H1 (cell line): ENCODE results near the gene HRH2. TPM values are rescaled to one million over a fixed set of nuclear protein-coding genes. Genes with fewer than 3 reads are reported as not detected.

ENCODE experiments used
- CTCF ChIA-PET: fragments of 300-600 bp; sonication (Branson Sonifier 250); formaldehyde crosslinking; loops from one replicate; lab custom pipeline; 2021; ENCODE audit not compliant: partially characterized antibody; lab: Charles Lee
- POLR2A ChIA-PET: fragments of 300-600 bp; sonication (Branson Sonifier 250); formaldehyde crosslinking; loops from one replicate; lab custom pipeline; 2021; ENCODE audit warnings: inconsistent platforms; ENCODE audit not compliant: partially characterized antibody; lab: Charles Lee
- DNase-seq, 2 experiments: peaks; one replicate each; pipeline versions ENCODE4 v3.0.0 to v3.0.0-alpha.2; 2010 to 2022; ENCODE audit warnings: low spot score in 2 of 2, low read depth in 1 of 2, mixed read lengths in 1 of 2
- FAIRE-seq: peaks from 2 replicates; lab custom pipeline; 2011; peaks lifted over from hg19 to GRCh38; lab: Jason Lieb, UNC
- H2AFZ ChIP-seq: 2 replicates; pipeline ENCODE4 v1.8.1; 2012; ENCODE audit warnings: low read length, inconsistent platforms
- H2AK5ac ChIP-seq: 2 replicates; pipeline ENCODE4 v1.6.1; 2013; ENCODE audit warnings: low read depth, low read length
- H2BK120ac ChIP-seq: replicated peaks from 2 replicates; pipeline ENCODE3; 2013; ENCODE audit warnings: low read depth, low read length, inconsistent platforms
- H2BK12ac ChIP-seq: 2 replicates; pipeline ENCODE4 v1.6.1; 2013; ENCODE audit warnings: low read depth, low read length
- H2BK15ac ChIP-seq: 2 replicates; pipeline ENCODE4 v1.6.1; 2013; ENCODE audit warnings: low read length
- H2BK20ac ChIP-seq: 2 replicates; pipeline ENCODE4 v1.6.1; 2013; ENCODE audit warnings: low read length
- H2BK5ac ChIP-seq: 2 replicates; pipeline ENCODE4 v1.6.1; 2013; ENCODE audit warnings: low read depth, low read length
- H3K14ac ChIP-seq: 2 replicates; pipeline ENCODE4 v1.6.1; 2013; ENCODE audit warnings: inconsistent platforms; ENCODE audit not compliant: insufficient read length
- H3K18ac ChIP-seq: 2 replicates; pipeline ENCODE4 v1.6.1; 2013; ENCODE audit warnings: low read length; ENCODE audit errors: extremely low read depth
- H3K23ac ChIP-seq: 2 replicates; pipeline ENCODE4 v1.6.1; 2013; ENCODE audit warnings: inconsistent platforms; ENCODE audit not compliant: insufficient read length
- H3K23me2 ChIP-seq: 2 replicates; pipeline ENCODE4 v1.6.1; 2013; ENCODE audit warnings: low read depth, low read length
- H3K27ac ChIP-seq: 2 replicates; pipeline ENCODE4 v1.6.1; 2011; ENCODE audit warnings: low read depth, low read length, inconsistent platforms
- H3K27me3 ChIP-seq, 4 experiments: replicated peaks in 1 of 4; 1 replicate in 1 of 4; 2 replicates in 3 of 4; pipeline versions ENCODE4 v1.6.1 to v1.8.1; 2011 to 2013; ENCODE audit warnings: low read length in 3 of 4, mild to moderate bottlenecking in 3 of 4, inconsistent platforms in 2 of 4, mixed read lengths in 2 of 4, moderate library complexity in 1 of 4; ENCODE audit not compliant: control insufficient read depth in 3 of 4, insufficient read depth in 3 of 4; ENCODE audit errors: extremely low read depth in 1 of 4
- H3K36me3 ChIP-seq, 4 experiments: 2 replicates each; pipeline versions ENCODE4 v1.6.1 to v1.8.1; 2011 to 2013; ENCODE audit warnings: mild to moderate bottlenecking in 4 of 4, low read length in 3 of 4, moderate library complexity in 2 of 4, control low read depth in 1 of 4, inconsistent platforms in 1 of 4; ENCODE audit not compliant: insufficient read depth in 4 of 4, control insufficient read depth in 2 of 4
- H3K4ac ChIP-seq: replicated peaks from 2 replicates; pipeline ENCODE3; 2013; ENCODE audit warnings: low read length, low read depth, mixed read lengths, inconsistent platforms; ENCODE audit not compliant: insufficient read length
- H3K4me1 ChIP-seq, 4 experiments: replicated peaks in 1 of 4; 1 replicate in 1 of 4; 2 replicates in 3 of 4; pipeline versions ENCODE4 v1.6.1 to v1.8.1; 2011 to 2013; ENCODE audit warnings: low read length in 3 of 4, inconsistent platforms in 2 of 4, mixed read lengths in 1 of 4; ENCODE audit not compliant: insufficient read depth in 4 of 4, control insufficient read depth in 3 of 4
- H3K4me2 ChIP-seq, 2 experiments: 2 replicates each; pipeline versions ENCODE4 v1.6.1 to v1.8.1; 2011 to 2013; ENCODE audit warnings: low read depth in 2 of 2, low read length in 2 of 2, control low read depth in 1 of 2, inconsistent platforms in 1 of 2, mild to moderate bottlenecking in 1 of 2; ENCODE audit not compliant: insufficient read depth in 1 of 2
- H3K4me3 ChIP-seq, 4 experiments: fragments of 200-600, 300-600 bp in 1 of 4; sonication (generic), shearing (Covaris generic), sonication (Bioruptor Twin) in 1 of 4; 2 replicates each; pipeline versions ENCODE4 v1.5.1 to v1.8.1; 2011 to 2016; ENCODE audit warnings: low read length in 4 of 4, low read depth in 3 of 4, control low read depth in 2 of 4, inconsistent platforms in 2 of 4, mild to moderate bottlenecking in 2 of 4, mixed read lengths in 1 of 4, moderate library complexity in 1 of 4; ENCODE audit not compliant: insufficient read depth in 2 of 4; ENCODE audit errors: extremely low read depth in 1 of 4
- H3K56ac ChIP-seq: replicated peaks from 2 replicates; pipeline ENCODE3; 2013; ENCODE audit warnings: low read depth, mild to moderate bottlenecking, mixed read lengths, low read length, inconsistent platforms; ENCODE audit not compliant: insufficient read length
- H3K79me1 ChIP-seq: 2 replicates; pipeline ENCODE4 v1.6.1; 2013; ENCODE audit warnings: low read depth, low read length, control low read depth
- H3K79me2 ChIP-seq, 2 experiments: 2 replicates each; pipeline versions ENCODE4 v1.6.1 to v1.8.1; 2012 to 2013; ENCODE audit warnings: low read length in 2 of 2, mild to moderate bottlenecking in 2 of 2, inconsistent platforms in 1 of 2; ENCODE audit not compliant: insufficient read depth in 2 of 2, control insufficient read depth in 1 of 2
- H3K9ac ChIP-seq, 4 experiments: replicated peaks in 1 of 4; 1 replicate in 1 of 4; 2 replicates in 3 of 4; pipeline versions ENCODE4 v1.6.1 to v1.8.1; 2011 to 2013; ENCODE audit warnings: low read depth in 3 of 4, low read length in 3 of 4, control low read depth in 2 of 4, mild to moderate bottlenecking in 2 of 4, moderate library complexity in 2 of 4, inconsistent platforms in 1 of 4; ENCODE audit errors: extremely low read depth in 1 of 4
- H3K9me3 ChIP-seq, 2 experiments: 2 replicates each; pipeline versions ENCODE4 v1.6.1 to v1.8.1; 2012 to 2013; ENCODE audit warnings: mild to moderate bottlenecking in 2 of 2, moderate library complexity in 2 of 2, control low read depth in 1 of 2, inconsistent platforms in 1 of 2, low read depth in 1 of 2, low read length in 1 of 2, mixed read lengths in 1 of 2; ENCODE audit not compliant: insufficient read depth in 2 of 2
- H4K20me1 ChIP-seq, 2 experiments: replicated peaks in 1 of 2; 2 replicates each; pipeline versions ENCODE3 to v1.8.1; 2011 to 2013; ENCODE audit warnings: inconsistent platforms in 2 of 2, low read length in 2 of 2, mild to moderate bottlenecking in 1 of 2; ENCODE audit not compliant: insufficient read depth in 2 of 2, control insufficient read depth in 1 of 2
- H4K5ac ChIP-seq: 2 replicates; pipeline ENCODE4 v1.6.1; 2013; ENCODE audit warnings: low read length, low read depth, mixed read lengths, inconsistent platforms; ENCODE audit not compliant: insufficient read length
- H4K8ac ChIP-seq: 2 replicates; pipeline ENCODE4 v1.8.0; 2013; ENCODE audit warnings: mild to moderate bottlenecking, moderate library complexity, low read length, inconsistent platforms; ENCODE audit not compliant: insufficient read depth; ENCODE audit errors: extremely low read depth
- H4K91ac ChIP-seq: replicated peaks from 2 replicates; pipeline ENCODE3; 2013; ENCODE audit warnings: low read length, mixed read lengths, inconsistent platforms; ENCODE audit not compliant: insufficient read length
- ATF2 ChIP-seq: IDR thresholded peaks from 2 replicates; pipeline ENCODE4 v1.6.1; 2012; ENCODE audit warnings: low read length, inconsistent platforms
- GTF2F1 ChIP-seq: IDR thresholded peaks from 2 replicates; pipeline ENCODE4 v1.6.1; 2012; ENCODE audit warnings: low read depth, low read length, improper control_type of control experiment, borderline replicate concordance
- HDAC2 ChIP-seq, 2 experiments: fragments of 300-600 bp in 1 of 2; sonication (generic) in 1 of 2; IDR thresholded peaks; 2 replicates each; pipeline ENCODE4 v1.6.1; 2011 to 2012; ENCODE audit warnings: low read depth in 2 of 2, low read length in 2 of 2, mild to moderate bottlenecking in 2 of 2, moderate library complexity in 2 of 2, borderline replicate concordance in 1 of 2, inconsistent platforms in 1 of 2
- KDM1A ChIP-seq: fragments of 200-600, 300-600 bp; sonication (generic); IDR thresholded peaks from 2 replicates; pipeline ENCODE4 v1.7.1; 2016; ENCODE audit warnings: mild to moderate bottlenecking, low read length, borderline replicate concordance
- NRF1 ChIP-seq: IDR thresholded peaks from 2 replicates; pipeline ENCODE4 v1.6.1; 2011; ENCODE audit warnings: mild to moderate bottlenecking, low read depth, low read length, improper control_type of control experiment
- RBBP5 ChIP-seq: IDR thresholded peaks from 2 replicates; pipeline ENCODE4 v1.7.1; 2012; ENCODE audit warnings: low read depth, mild to moderate bottlenecking, inconsistent platforms, low read length, moderate library complexity, borderline replicate concordance
- WGBS, 2 experiments: shearing (Covaris generic) in 1 of 2; methylation state at CpG; one replicate each; pipeline versions ENCODE4 v1.1.6 to v1.1.7; 2013 to 2015; ENCODE audit warnings: low lambda C conversion rate in 2 of 2, mixed read lengths in 2 of 2, inconsistent platforms in 1 of 2, low coverage in 1 of 2, missing lambda C conversion rate in 1 of 2; ENCODE audit not compliant: insufficient replicate concordance in 2 of 2, insufficient coverage in 1 of 2, insufficient read length in 1 of 2; ENCODE audit errors: extremely low coverage in 1 of 2, missing lambda C conversion rate in 1 of 2; 5-methylcytosine and 5-hydroxymethylcytosine counted together
- polyA plus RNA-seq, 7 experiments: library from polyadenylated mRNA; depleted of rRNA in 3 of 7; stranded (reverse) in 5 of 7; unstranded in 2 of 7; fragments of >200 nt in 5 of 7; fragments of 200-250 nt in 2 of 7; gene quantifications; 1 replicate in 5 of 7; 2 replicates in 1 of 7; 4 replicates in 1 of 7; pipeline versions ENCODE4 v1.2.1 to v1.2.3, GENCODE V29; 2011 to 2013; ENCODE audit warnings: missing spikeins in 2 of 7, mixed read lengths in 2 of 7
- total RNA-seq: library from RNA; stranded (reverse); fragmentation: NEBNext Ultra II Directional; extraction: Animal tissue kit (Norgen Biotek cat#: 25700); gene quantifications from 2 replicates; pipeline ENCODE4 v1.2.1, GENCODE V29; 2021

HRH2 gene
- total and polyA plus RNA-seq, 2 of the 8 experiments (the other 6 are each of a cell fraction or from before 2014, with no cell fraction given): 7.8 to 8.1 TPM

GRCh38 chr5:175694371-175695160, 36.7 kb downstream of the HRH2 start:
- H3K9ac ChIP-seq: no peak overlapping the region
- DNase-seq: no peak
- 0 out of 2 replicates have a peak overlapping the region, but pooled peaks have one; percentile 4 for H2AK5ac ChIP-seq
- no peaks in the 10 kb centered on the region for H3K27me3 ChIP-seq
- no peak for TF ChIP-seq HDAC2 (IDR thresholded peaks at IDR 0.05; ENCODE audit: borderline replicate concordance in 1 of 2, low read depth in 2 of 2, low read length in 2 of 2)
- TF ChIP-seq NRF1: no peak
- TF ChIP-seq RBBP5: no peak
- TF ChIP-seq ATF2: no peak
- no peak for TF ChIP-seq KDM1A
- no peak for TF ChIP-seq GTF2F1
- H2BK5ac ChIP-seq: 0 out of 2 replicates have a peak overlapping the region, but pooled peaks have one; percentile 35
- H3K4me2 ChIP-seq: no peak overlapping the region
- H3K18ac ChIP-seq: no peak overlapping the region
- H2BK20ac ChIP-seq: no peak overlapping the region
- no peaks in the 10 kb centered on the region for H3K79me2 ChIP-seq
- CTCF ChIA-PET: interaction anchor here (0.6 to 6.6 kb wide), 7 partner anchors 8 to 162 kb away, joined by 3 to 79 read pairs (median 8); no protein-coding TSS in a partner anchor
- no peak for FAIRE-seq
- POLR2A ChIA-PET: no interaction called here
- no peak overlapping the region for H3K4me3 ChIP-seq
- no peak overlapping the region for H3K23ac ChIP-seq
- H2BK15ac ChIP-seq: 0 out of 2 replicates have a peak overlapping the region, but pooled peaks have one; percentile 31
- peaks cover 0 to 14% (median 5%) of the 10 kb centered on the region in 4 experiments; a peak in 5 of 7 replicates for H3K4me1 ChIP-seq
- no peaks in the 10 kb centered on the region for H3K9me3 ChIP-seq
- 94% methylated on average over 13 of the region's 13 CpGs; no CpG with 5 or more reads in 1 of the 2 experiments for WGBS, 2 experiments
- H3K4ac ChIP-seq: no peak overlapping the region
- no peak overlapping the region for H2AFZ ChIP-seq
- H4K20me1 ChIP-seq: no peaks in the 10 kb centered on the region
- no peak overlapping the region for H3K14ac ChIP-seq
- H3K56ac ChIP-seq: no peak overlapping the region
- no peak overlapping the region for H2BK12ac ChIP-seq
- H4K91ac ChIP-seq: no peak overlapping the region
- no peak overlapping the region for H4K8ac ChIP-seq
- H3K23me2 ChIP-seq: no peaks in the 10 kb centered on the region
- no peak overlapping the region for H4K5ac ChIP-seq
- no peak overlapping the region for H2BK120ac ChIP-seq
- H3K27ac ChIP-seq: no peak overlapping the region
- no peaks in the 10 kb centered on the region for H3K36me3 ChIP-seq
- no peaks in the 10 kb centered on the region for H3K79me1 ChIP-seq
